Measurements from ENCODE around the gene GLCCI1. TPM values are rescaled to one million over a fixed set of nuclear protein-coding genes. Genes with fewer than 3 reads are reported as not detected.

Gene GLCCI1
- total RNA-seq, 1 donor from 2014 or later = 12.3 TPM

DNA sequence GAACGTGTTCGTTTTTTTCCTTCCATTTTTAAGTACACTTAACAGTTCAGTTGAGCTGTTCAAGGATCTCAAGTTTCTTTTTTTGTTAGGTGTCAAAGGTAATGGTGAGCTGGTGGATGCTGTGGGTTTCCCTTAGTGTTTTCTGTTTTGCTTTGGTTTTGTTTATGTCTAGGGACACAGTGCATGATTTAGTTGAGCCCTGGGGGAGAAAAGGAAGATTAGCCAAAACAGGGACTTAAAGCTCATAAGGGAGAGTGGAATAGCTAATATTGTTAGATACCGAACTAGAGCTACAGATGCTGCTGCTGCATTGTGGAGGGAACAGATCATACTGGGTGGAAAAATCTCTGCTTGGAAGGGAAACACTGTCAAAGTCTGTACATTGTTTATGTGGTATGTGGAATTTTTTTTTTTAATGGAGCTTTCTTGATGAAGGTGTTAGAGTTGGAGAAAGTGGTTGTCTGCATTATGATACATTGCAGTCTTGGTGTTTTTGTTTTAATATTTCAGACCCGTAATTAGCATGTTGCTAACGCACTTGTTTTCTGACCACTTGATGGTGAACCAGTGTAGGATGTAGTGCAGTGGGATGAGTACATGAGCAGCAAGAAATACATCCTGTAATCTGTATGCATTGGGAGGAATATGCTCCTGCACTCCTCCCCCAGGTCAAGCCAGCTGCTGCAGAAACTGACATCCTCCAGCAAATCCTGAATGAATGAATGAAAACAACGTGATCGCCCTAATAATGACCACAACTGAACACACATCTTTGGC, 2.1 kb downstream of the GLCCI1 start:
- H3K4me3 Mint-ChIP-seq (ENCODE audit: unreplicated experiment) = no peak overlapping the region
- H3K36me3 Mint-ChIP-seq (ENCODE audit: unreplicated experiment) = no peaks in the 10 kb centered on the region
- H3K27ac Mint-ChIP-seq (ENCODE audit: unreplicated experiment) = no peak overlapping the region
- H3K4me1 Mint-ChIP-seq (ENCODE audit: unreplicated experiment) = peaks cover 11% of the 10 kb centered on the region
- no peaks in the 10 kb centered on the region for H3K9me3 Mint-ChIP-seq (ENCODE audit: unreplicated experiment)
- H3K27me3 Mint-ChIP-seq (ENCODE audit: unreplicated experiment) = no peaks in the 10 kb centered on the region
- TF ChIP-seq, protein P1, sequence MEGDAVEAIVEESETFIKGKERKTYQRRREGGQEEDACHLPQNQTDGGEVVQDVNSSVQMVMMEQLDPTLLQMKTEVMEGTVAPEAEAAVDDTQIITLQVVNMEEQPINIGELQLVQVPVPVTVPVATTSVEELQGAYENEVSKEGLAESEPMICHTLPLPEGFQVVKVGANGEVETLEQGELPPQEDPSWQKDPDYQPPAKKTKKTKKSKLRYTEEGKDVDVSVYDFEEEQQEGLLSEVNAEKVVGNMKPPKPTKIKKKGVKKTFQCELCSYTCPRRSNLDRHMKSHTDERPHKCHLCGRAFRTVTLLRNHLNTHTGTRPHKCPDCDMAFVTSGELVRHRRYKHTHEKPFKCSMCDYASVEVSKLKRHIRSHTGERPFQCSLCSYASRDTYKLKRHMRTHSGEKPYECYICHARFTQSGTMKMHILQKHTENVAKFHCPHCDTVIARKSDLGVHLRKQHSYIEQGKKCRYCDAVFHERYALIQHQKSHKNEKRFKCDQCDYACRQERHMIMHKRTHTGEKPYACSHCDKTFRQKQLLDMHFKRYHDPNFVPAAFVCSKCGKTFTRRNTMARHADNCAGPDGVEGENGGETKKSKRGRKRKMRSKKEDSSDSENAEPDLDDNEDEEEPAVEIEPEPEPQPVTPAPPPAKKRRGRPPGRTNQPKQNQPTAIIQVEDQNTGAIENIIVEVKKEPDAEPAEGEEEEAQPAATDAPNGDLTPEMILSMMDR (IDR thresholded peaks at IDR 0.05) = no peak
- no peak for DNase-seq (ENCODE audit: extremely low spot score, unreplicated experiment)

DNA sequence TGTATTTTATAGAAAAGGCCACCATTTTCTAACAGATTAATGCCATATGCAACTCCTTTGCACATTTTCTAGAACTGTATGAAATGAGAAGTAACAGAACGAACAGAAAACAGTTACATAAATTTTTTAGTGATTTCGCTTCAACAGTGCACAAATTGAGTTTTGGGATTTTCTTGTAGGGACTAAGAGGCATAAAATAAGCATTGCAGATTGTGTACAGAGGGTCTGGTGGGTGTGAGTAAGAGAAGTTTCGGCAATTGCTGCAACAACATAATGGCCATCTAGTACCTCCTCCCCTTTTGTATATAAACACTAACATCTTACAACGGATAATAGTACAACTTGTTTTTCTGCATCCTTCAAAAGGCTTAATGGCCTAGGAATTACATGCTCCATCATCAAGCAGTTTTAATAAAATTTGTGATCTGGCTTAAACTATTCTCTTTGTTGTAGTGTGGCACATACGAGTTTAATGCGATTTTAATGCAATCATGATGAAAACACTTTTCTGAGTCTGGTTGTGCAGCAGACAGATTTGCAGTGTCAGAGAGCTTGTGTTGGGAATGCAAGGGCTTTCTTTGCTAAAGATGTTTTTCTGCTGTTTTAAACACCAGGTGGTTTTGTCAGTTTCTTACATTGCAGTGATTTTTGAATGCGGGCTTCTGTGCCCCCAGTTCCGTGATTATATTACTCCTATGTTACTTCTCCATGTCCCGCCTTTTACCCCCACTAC, 2.9 kb downstream of the GLCCI1 start:
- Mint-ChIP-seq H3K27ac (ENCODE audit: unreplicated experiment) (no peak overlapping the region), H3K4me3 (ENCODE audit: unreplicated experiment) (no peak overlapping the region)

DNA sequence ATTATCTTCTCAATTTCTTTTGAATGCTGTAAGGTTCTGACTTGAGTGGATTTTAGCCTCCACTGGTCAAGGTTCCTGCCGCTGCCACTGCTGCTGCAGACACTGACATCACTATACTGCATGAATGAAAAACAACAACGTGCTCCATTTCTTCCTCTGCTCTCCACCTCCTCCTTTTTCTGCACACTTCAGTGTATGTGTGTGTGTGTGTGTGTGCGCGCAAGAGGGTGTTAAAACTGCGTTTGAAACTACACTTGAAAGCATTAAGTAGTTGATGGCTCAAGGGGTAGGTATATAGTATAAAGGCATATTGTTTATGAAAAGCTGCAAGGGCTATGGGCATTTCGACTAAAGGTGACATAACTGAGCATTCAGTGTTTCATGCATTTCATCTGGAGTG, 3.5 kb downstream of the GLCCI1 start:
- Mint-ChIP-seq H3K9me3 (ENCODE audit: unreplicated experiment) (no peaks in the 10 kb centered on the region), H3K4me3 (ENCODE audit: unreplicated experiment) (no peak overlapping the region), H3K4me1 (ENCODE audit: unreplicated experiment) (peaks cover 12% of the 10 kb centered on the region), H3K27me3 (ENCODE audit: unreplicated experiment) (no peaks in the 10 kb centered on the region), H3K27ac (ENCODE audit: unreplicated experiment) (no peak overlapping the region), H3K36me3 (ENCODE audit: unreplicated experiment) (no peaks in the 10 kb centered on the region)
- DNase-seq (ENCODE audit: extremely low spot score, unreplicated experiment) = no peak
- TF ChIP-seq, protein P1 (IDR thresholded peaks at IDR 0.05) = no peak

More for the DNA sequence above, 2.9 kb downstream of the GLCCI1 start:
- TF ChIP-seq, protein P1 (IDR thresholded peaks at IDR 0.05) = no peak
- DNase-seq (ENCODE audit: extremely low spot score, unreplicated experiment) = no peak
- Mint-ChIP-seq H3K4me1 (ENCODE audit: unreplicated experiment) (peaks cover 11% of the 10 kb centered on the region), H3K27me3 (ENCODE audit: unreplicated experiment) (no peaks in the 10 kb centered on the region), H3K36me3 (ENCODE audit: unreplicated experiment) (no peaks in the 10 kb centered on the region), H3K9me3 (ENCODE audit: unreplicated experiment) (no peaks in the 10 kb centered on the region)

DNA sequence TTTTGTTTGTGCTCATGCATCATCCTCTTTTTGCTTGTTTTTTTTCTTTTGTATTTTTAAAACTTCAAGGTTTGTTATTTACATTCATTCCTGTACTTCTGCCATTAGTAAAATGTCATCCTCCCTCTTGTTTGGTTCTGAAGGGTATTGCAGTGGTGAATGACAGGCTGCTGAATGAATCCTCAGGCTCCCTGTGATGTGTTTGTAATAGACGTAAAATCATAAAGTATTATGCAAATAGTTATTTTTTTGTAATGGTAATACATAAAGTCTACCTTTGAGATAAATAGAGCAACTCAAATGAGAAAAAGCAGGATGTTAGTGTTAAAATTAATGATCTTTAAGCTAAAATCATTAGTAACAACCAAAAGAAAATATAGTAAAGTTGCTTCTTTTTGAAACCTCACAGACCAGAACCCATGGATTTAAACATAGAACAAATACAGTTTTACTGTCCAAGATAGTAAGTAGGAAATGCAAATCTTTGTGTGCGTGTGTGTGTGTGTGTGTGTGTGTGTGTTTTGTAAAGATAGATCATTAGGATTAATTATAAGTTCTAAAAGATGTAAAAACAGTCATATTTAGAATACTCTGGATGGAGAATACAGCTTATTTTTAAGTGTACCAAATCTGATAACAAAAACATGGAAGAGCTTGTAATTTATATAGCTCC, 4.5 kb downstream of the GLCCI1 start:
- no peaks in the 10 kb centered on the region for H3K9me3 Mint-ChIP-seq (ENCODE audit: unreplicated experiment)
- no peak for DNase-seq (ENCODE audit: extremely low spot score, unreplicated experiment)
- no peaks in the 10 kb centered on the region for H3K27me3 Mint-ChIP-seq (ENCODE audit: unreplicated experiment)
- H3K4me1 Mint-ChIP-seq (ENCODE audit: unreplicated experiment) = peaks cover 18% of the 10 kb centered on the region
- H3K27ac Mint-ChIP-seq (ENCODE audit: unreplicated experiment) = no peak overlapping the region
- no peaks in the 10 kb centered on the region for H3K36me3 Mint-ChIP-seq (ENCODE audit: unreplicated experiment)
- TF ChIP-seq, protein P1 (IDR thresholded peaks at IDR 0.05) = no peak
- H3K4me3 Mint-ChIP-seq (ENCODE audit: unreplicated experiment) = no peak overlapping the region

DNA sequence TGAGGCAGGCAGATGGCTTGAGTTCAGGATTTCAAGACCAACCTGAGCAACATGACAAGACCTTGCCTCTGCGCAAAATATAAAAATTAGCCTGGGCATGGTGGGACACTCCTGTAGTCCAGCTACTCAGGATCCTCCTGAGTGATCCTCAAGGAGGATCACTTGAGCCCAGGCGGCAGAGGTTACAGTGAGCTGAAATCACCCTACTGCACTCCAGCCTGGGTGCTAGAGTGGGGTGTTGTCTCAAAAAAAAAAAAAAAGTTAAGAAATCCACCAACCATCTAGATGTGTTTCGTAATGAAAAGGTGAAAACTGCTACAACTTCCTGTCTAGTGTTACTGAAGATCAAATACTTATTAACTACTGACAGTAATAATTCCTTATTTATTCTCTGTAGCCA, 8.1 kb downstream of the GLCCI1 start:
- TF ChIP-seq, protein P1 (IDR thresholded peaks at IDR 0.05) = no peak

More for the DNA sequence above, 8.1 kb downstream of the GLCCI1 start:
- no peak for DNase-seq (ENCODE audit: extremely low spot score, unreplicated experiment)
- H3K36me3 Mint-ChIP-seq (ENCODE audit: unreplicated experiment) = no peaks in the 10 kb centered on the region
- H3K4me1 Mint-ChIP-seq (ENCODE audit: unreplicated experiment) = peaks cover 19% of the 10 kb centered on the region
- no peak overlapping the region for H3K27ac Mint-ChIP-seq (ENCODE audit: unreplicated experiment)
- H3K9me3 Mint-ChIP-seq (ENCODE audit: unreplicated experiment) = no peaks in the 10 kb centered on the region
- no peaks in the 10 kb centered on the region for H3K27me3 Mint-ChIP-seq (ENCODE audit: unreplicated experiment)
- no peak overlapping the region for H3K4me3 Mint-ChIP-seq (ENCODE audit: unreplicated experiment)

All from osteocyte (in vitro differentiated cells).